H1 (cell line): ENCODE data around the gene C1QL1. TPM values are rescaled to one million over a fixed set of nuclear protein-coding genes. Genes with fewer than 3 reads are reported as not detected.

ENCODE experiments used
- CTCF ChIA-PET: fragments of 300-600 bp; sonication (Branson Sonifier 250); formaldehyde crosslinking; loops from one replicate; lab custom pipeline; 2021; ENCODE audit not compliant: partially characterized antibody; lab: Charles Lee
- POLR2A ChIA-PET: fragments of 300-600 bp; sonication (Branson Sonifier 250); formaldehyde crosslinking; loops from one replicate; lab custom pipeline; 2021; ENCODE audit warnings: inconsistent platforms; ENCODE audit not compliant: partially characterized antibody; lab: Charles Lee
- DNase-seq, 2 experiments: peaks; one replicate each; pipeline versions ENCODE4 v3.0.0 to v3.0.0-alpha.2; 2010 to 2022; ENCODE audit warnings: low spot score in 2 of 2, low read depth in 1 of 2, mixed read lengths in 1 of 2
- FAIRE-seq: peaks from 2 replicates; lab custom pipeline; 2011; peaks lifted over from hg19 to GRCh38; lab: Jason Lieb, UNC
- H2AFZ ChIP-seq: 2 replicates; pipeline ENCODE4 v1.8.1; 2012; ENCODE audit warnings: low read length, inconsistent platforms
- H2AK5ac ChIP-seq: 2 replicates; pipeline ENCODE4 v1.6.1; 2013; ENCODE audit warnings: low read depth, low read length
- H2BK120ac ChIP-seq: replicated peaks from 2 replicates; pipeline ENCODE3; 2013; ENCODE audit warnings: low read depth, low read length, inconsistent platforms
- H2BK12ac ChIP-seq: 2 replicates; pipeline ENCODE4 v1.6.1; 2013; ENCODE audit warnings: low read depth, low read length
- H2BK15ac ChIP-seq: 2 replicates; pipeline ENCODE4 v1.6.1; 2013; ENCODE audit warnings: low read length
- H2BK20ac ChIP-seq: 2 replicates; pipeline ENCODE4 v1.6.1; 2013; ENCODE audit warnings: low read length
- H2BK5ac ChIP-seq: 2 replicates; pipeline ENCODE4 v1.6.1; 2013; ENCODE audit warnings: low read depth, low read length
- H3K14ac ChIP-seq: 2 replicates; pipeline ENCODE4 v1.6.1; 2013; ENCODE audit warnings: inconsistent platforms; ENCODE audit not compliant: insufficient read length
- H3K18ac ChIP-seq: 2 replicates; pipeline ENCODE4 v1.6.1; 2013; ENCODE audit warnings: low read length; ENCODE audit errors: extremely low read depth
- H3K23ac ChIP-seq: 2 replicates; pipeline ENCODE4 v1.6.1; 2013; ENCODE audit warnings: inconsistent platforms; ENCODE audit not compliant: insufficient read length
- H3K23me2 ChIP-seq: 2 replicates; pipeline ENCODE4 v1.6.1; 2013; ENCODE audit warnings: low read depth, low read length
- H3K27ac ChIP-seq: 2 replicates; pipeline ENCODE4 v1.6.1; 2011; ENCODE audit warnings: low read depth, low read length, inconsistent platforms
- H3K27me3 ChIP-seq, 4 experiments: replicated peaks in 1 of 4; 1 replicate in 1 of 4; 2 replicates in 3 of 4; pipeline versions ENCODE4 v1.6.1 to v1.8.1; 2011 to 2013; ENCODE audit warnings: low read length in 3 of 4, mild to moderate bottlenecking in 3 of 4, inconsistent platforms in 2 of 4, mixed read lengths in 2 of 4, moderate library complexity in 1 of 4; ENCODE audit not compliant: control insufficient read depth in 3 of 4, insufficient read depth in 3 of 4; ENCODE audit errors: extremely low read depth in 1 of 4
- H3K36me3 ChIP-seq, 4 experiments: 2 replicates each; pipeline versions ENCODE4 v1.6.1 to v1.8.1; 2011 to 2013; ENCODE audit warnings: mild to moderate bottlenecking in 4 of 4, low read length in 3 of 4, moderate library complexity in 2 of 4, control low read depth in 1 of 4, inconsistent platforms in 1 of 4; ENCODE audit not compliant: insufficient read depth in 4 of 4, control insufficient read depth in 2 of 4
- H3K4ac ChIP-seq: replicated peaks from 2 replicates; pipeline ENCODE3; 2013; ENCODE audit warnings: low read length, low read depth, mixed read lengths, inconsistent platforms; ENCODE audit not compliant: insufficient read length
- H3K4me1 ChIP-seq, 4 experiments: replicated peaks in 1 of 4; 1 replicate in 1 of 4; 2 replicates in 3 of 4; pipeline versions ENCODE4 v1.6.1 to v1.8.1; 2011 to 2013; ENCODE audit warnings: low read length in 3 of 4, inconsistent platforms in 2 of 4, mixed read lengths in 1 of 4; ENCODE audit not compliant: insufficient read depth in 4 of 4, control insufficient read depth in 3 of 4
- H3K4me2 ChIP-seq, 2 experiments: 2 replicates each; pipeline versions ENCODE4 v1.6.1 to v1.8.1; 2011 to 2013; ENCODE audit warnings: low read depth in 2 of 2, low read length in 2 of 2, control low read depth in 1 of 2, inconsistent platforms in 1 of 2, mild to moderate bottlenecking in 1 of 2; ENCODE audit not compliant: insufficient read depth in 1 of 2
- H3K4me3 ChIP-seq, 4 experiments: fragments of 200-600, 300-600 bp in 1 of 4; sonication (generic), shearing (Covaris generic), sonication (Bioruptor Twin) in 1 of 4; 2 replicates each; pipeline versions ENCODE4 v1.5.1 to v1.8.1; 2011 to 2016; ENCODE audit warnings: low read length in 4 of 4, low read depth in 3 of 4, control low read depth in 2 of 4, inconsistent platforms in 2 of 4, mild to moderate bottlenecking in 2 of 4, mixed read lengths in 1 of 4, moderate library complexity in 1 of 4; ENCODE audit not compliant: insufficient read depth in 2 of 4; ENCODE audit errors: extremely low read depth in 1 of 4
- H3K56ac ChIP-seq: replicated peaks from 2 replicates; pipeline ENCODE3; 2013; ENCODE audit warnings: low read depth, mild to moderate bottlenecking, mixed read lengths, low read length, inconsistent platforms; ENCODE audit not compliant: insufficient read length
- H3K79me1 ChIP-seq: 2 replicates; pipeline ENCODE4 v1.6.1; 2013; ENCODE audit warnings: low read depth, low read length, control low read depth
- H3K79me2 ChIP-seq, 2 experiments: 2 replicates each; pipeline versions ENCODE4 v1.6.1 to v1.8.1; 2012 to 2013; ENCODE audit warnings: low read length in 2 of 2, mild to moderate bottlenecking in 2 of 2, inconsistent platforms in 1 of 2; ENCODE audit not compliant: insufficient read depth in 2 of 2, control insufficient read depth in 1 of 2
- H3K9ac ChIP-seq, 4 experiments: replicated peaks in 1 of 4; 1 replicate in 1 of 4; 2 replicates in 3 of 4; pipeline versions ENCODE4 v1.6.1 to v1.8.1; 2011 to 2013; ENCODE audit warnings: low read depth in 3 of 4, low read length in 3 of 4, control low read depth in 2 of 4, mild to moderate bottlenecking in 2 of 4, moderate library complexity in 2 of 4, inconsistent platforms in 1 of 4; ENCODE audit errors: extremely low read depth in 1 of 4
- H3K9me3 ChIP-seq, 2 experiments: 2 replicates each; pipeline versions ENCODE4 v1.6.1 to v1.8.1; 2012 to 2013; ENCODE audit warnings: mild to moderate bottlenecking in 2 of 2, moderate library complexity in 2 of 2, control low read depth in 1 of 2, inconsistent platforms in 1 of 2, low read depth in 1 of 2, low read length in 1 of 2, mixed read lengths in 1 of 2; ENCODE audit not compliant: insufficient read depth in 2 of 2
- H4K20me1 ChIP-seq, 2 experiments: replicated peaks in 1 of 2; 2 replicates each; pipeline versions ENCODE3 to v1.8.1; 2011 to 2013; ENCODE audit warnings: inconsistent platforms in 2 of 2, low read length in 2 of 2, mild to moderate bottlenecking in 1 of 2; ENCODE audit not compliant: insufficient read depth in 2 of 2, control insufficient read depth in 1 of 2
- H4K5ac ChIP-seq: 2 replicates; pipeline ENCODE4 v1.6.1; 2013; ENCODE audit warnings: low read length, low read depth, mixed read lengths, inconsistent platforms; ENCODE audit not compliant: insufficient read length
- H4K8ac ChIP-seq: 2 replicates; pipeline ENCODE4 v1.8.0; 2013; ENCODE audit warnings: mild to moderate bottlenecking, moderate library complexity, low read length, inconsistent platforms; ENCODE audit not compliant: insufficient read depth; ENCODE audit errors: extremely low read depth
- H4K91ac ChIP-seq: replicated peaks from 2 replicates; pipeline ENCODE3; 2013; ENCODE audit warnings: low read length, mixed read lengths, inconsistent platforms; ENCODE audit not compliant: insufficient read length
- ASH2L ChIP-seq: fragments of 200-600, 300-600 bp; sonication (generic); IDR thresholded peaks from one replicate; pipeline ENCODE4 v1.7.1; 2017; ENCODE audit warnings: low read length
- ATF2 ChIP-seq: IDR thresholded peaks from 2 replicates; pipeline ENCODE4 v1.6.1; 2012; ENCODE audit warnings: low read length, inconsistent platforms
- EP300 ChIP-seq, 2 experiments: IDR thresholded peaks; 1 replicate in 1 of 2; 2 replicates in 1 of 2; pipeline ENCODE4 v1.6.1; 2011 to 2012; ENCODE audit warnings: low read depth in 2 of 2, low read length in 2 of 2, mild to moderate bottlenecking in 2 of 2, borderline replicate concordance in 1 of 2, inconsistent platforms in 1 of 2, moderate library complexity in 1 of 2
- MAFK ChIP-seq: IDR thresholded peaks from 2 replicates; pipeline ENCODE4 v1.6.1; 2012; ENCODE audit warnings: low read depth, mild to moderate bottlenecking, improper control_type of control experiment, low read length
- NRF1 ChIP-seq: IDR thresholded peaks from 2 replicates; pipeline ENCODE4 v1.6.1; 2011; ENCODE audit warnings: mild to moderate bottlenecking, low read depth, low read length, improper control_type of control experiment
- POLR2AphosphoS5 ChIP-seq: IDR thresholded peaks from 2 replicates; pipeline ENCODE4 v1.6.1; 2011; ENCODE audit warnings: low read depth, low read length
- RAD21 ChIP-seq, 2 experiments: IDR thresholded peaks in 1 of 2; conservative IDR thresholded peaks in 1 of 2; 2 replicates each; pipeline ENCODE4 v1.6.1; 2011; ENCODE audit warnings: low read depth in 2 of 2, low read length in 2 of 2, improper control_type of control experiment in 1 of 2, inconsistent platforms in 1 of 2, mild to moderate bottlenecking in 1 of 2, moderate library complexity in 1 of 2
- RXRA ChIP-seq: IDR thresholded peaks from 2 replicates; pipeline ENCODE4 v1.6.1; 2011; ENCODE audit warnings: low read depth, mild to moderate bottlenecking, low read length, moderate library complexity; ENCODE audit not compliant: insufficient read depth
- SIN3A ChIP-seq, 2 experiments: IDR thresholded peaks in 1 of 2; conservative IDR thresholded peaks in 1 of 2; 2 replicates each; pipeline ENCODE4 v1.6.1; 2011 to 2012; ENCODE audit warnings: low read length in 2 of 2, improper control_type of control experiment in 1 of 2, low read depth in 1 of 2, mild to moderate bottlenecking in 1 of 2
- SUZ12 ChIP-seq: fragments of 200-600 bp; sonication (generic); IDR thresholded peaks from 2 replicates; pipeline ENCODE4 v1.6.1; 2012; ENCODE audit warnings: mild to moderate bottlenecking, inconsistent platforms, low read length, moderate library complexity, mixed read lengths
- TEAD4 ChIP-seq: IDR thresholded peaks from 2 replicates; pipeline ENCODE4 v1.6.1; 2012; ENCODE audit warnings: low read depth, low read length, inconsistent platforms, mixed read lengths
- YY1 ChIP-seq: IDR thresholded peaks from 2 replicates; pipeline ENCODE4 v1.6.1; 2011; ENCODE audit warnings: low read depth, mild to moderate bottlenecking, low read length
- WGBS, 2 experiments: shearing (Covaris generic) in 1 of 2; methylation state at CpG; one replicate each; pipeline versions ENCODE4 v1.1.6 to v1.1.7; 2013 to 2015; ENCODE audit warnings: low lambda C conversion rate in 2 of 2, mixed read lengths in 2 of 2, inconsistent platforms in 1 of 2, low coverage in 1 of 2, missing lambda C conversion rate in 1 of 2; ENCODE audit not compliant: insufficient replicate concordance in 2 of 2, insufficient coverage in 1 of 2, insufficient read length in 1 of 2; ENCODE audit errors: extremely low coverage in 1 of 2, missing lambda C conversion rate in 1 of 2; 5-methylcytosine and 5-hydroxymethylcytosine counted together
- polyA plus RNA-seq, 7 experiments: library from polyadenylated mRNA; depleted of rRNA in 3 of 7; stranded (reverse) in 5 of 7; unstranded in 2 of 7; fragments of >200 nt in 5 of 7; fragments of 200-250 nt in 2 of 7; gene quantifications; 1 replicate in 5 of 7; 2 replicates in 1 of 7; 4 replicates in 1 of 7; pipeline versions ENCODE4 v1.2.1 to v1.2.3, GENCODE V29; 2011 to 2013; ENCODE audit warnings: missing spikeins in 2 of 7, mixed read lengths in 2 of 7
- total RNA-seq: library from RNA; stranded (reverse); fragmentation: NEBNext Ultra II Directional; extraction: Animal tissue kit (Norgen Biotek cat#: 25700); gene quantifications from 2 replicates; pipeline ENCODE4 v1.2.1, GENCODE V29; 2021

The C1QL1 gene
- total and polyA plus RNA-seq, 2 of the 8 experiments (the other 6 are each of a cell fraction or from before 2014, with no cell fraction given), result 7.6 to 10.5 TPM

GRCh38 chr17:44914148-44914547 lies 54.0 kb downstream of the C1QL1 start:
- H3K56ac ChIP-seq, result no peak overlapping the region
- H4K8ac ChIP-seq, result no peak overlapping the region; the same call in 1 of the 2 replicates
- WGBS, 2 experiments, result 90% methylated on average over 4 of the region's 4 CpGs; no CpG with 5 or more reads in 1 of the 2 experiments
- no peaks in the 10 kb centered on the region for H3K79me2 ChIP-seq
- H3K27me3 ChIP-seq, result peaks cover 0 to 21% (median 15%) of the 10 kb centered on the region in 4 experiments; a peak in 6 of 7 replicates
- H2AFZ ChIP-seq, result no peak overlapping the region
- no peak overlapping the region for H2BK20ac ChIP-seq
- POLR2A ChIA-PET, result interaction anchor here (1.2 kb wide), 1 partner anchor 10 kb away, joined by 4 read pairs; a partner anchor contains a TSS
- no peaks in the 10 kb centered on the region for H3K9me3 ChIP-seq
- no peaks in the 10 kb centered on the region for H4K20me1 ChIP-seq
- DNase-seq, result no peak
- peaks cover 0 to 5% (median 5%) of the 10 kb centered on the region in 4 experiments; a peak in 5 of 7 replicates for H3K4me1 ChIP-seq
- no peak overlapping the region for H3K4me3 ChIP-seq
- H4K91ac ChIP-seq, result no peak overlapping the region
- peaks cover 6% of the 10 kb centered on the region for H3K23me2 ChIP-seq
- FAIRE-seq, result no peak
- H3K27ac ChIP-seq, result no peak overlapping the region
- no peaks in the 10 kb centered on the region for H3K36me3 ChIP-seq
- H3K18ac ChIP-seq, result no peak overlapping the region
- no peak overlapping the region for H3K4me2 ChIP-seq
- CTCF ChIA-PET, result interaction anchor here (0.7 to 8.4 kb wide), 6 partner anchors 8 to 107 kb away, joined by 4 to 83 read pairs (median 6); no protein-coding TSS in a partner anchor
- no peak overlapping the region for H2AK5ac ChIP-seq
- no peak overlapping the region for H3K14ac ChIP-seq
- no peak overlapping the region for H4K5ac ChIP-seq
- no peak overlapping the region for H3K23ac ChIP-seq
- no peak overlapping the region for H2BK5ac ChIP-seq
- H3K4ac ChIP-seq, result no peak overlapping the region
- no peak overlapping the region for H3K9ac ChIP-seq
- H2BK12ac ChIP-seq, result peak overlapping the region; percentile 84; the same call in 1 of the 2 replicates
- H3K79me1 ChIP-seq, result no peaks in the 10 kb centered on the region
- no peak overlapping the region for H2BK120ac ChIP-seq
- no peak overlapping the region for H2BK15ac ChIP-seq
- TF ChIP-seq POLR2AphosphoS5 (no peak), MAFK (no peak), ATF2 (no peak), SUZ12 (no peak), ASH2L (no peak), RAD21 (IDR thresholded peaks at IDR 0.05 in 1 of 2, conservative IDR thresholded peaks at IDR 0.05 in 1 of 2; ENCODE audit: low read depth in 2 of 2, low read length in 2 of 2) (no peak), TEAD4 (no peak), NRF1 (no peak), EP300 (IDR thresholded peaks at IDR 0.05; ENCODE audit: borderline replicate concordance in 1 of 2, low read depth in 2 of 2, low read length in 2 of 2) (no peak), RXRA (no peak), YY1 (no peak), SIN3A (conservative IDR thresholded peaks at IDR 0.05 in 1 of 2, IDR thresholded peaks at IDR 0.05 in 1 of 2; ENCODE audit: low read depth in 1 of 2, low read length in 2 of 2) (no peak)
